ENCODE measurements around the gene ANGPTL4. TPM values are rescaled to one million over a fixed set of nuclear protein-coding genes. Genes with fewer than 3 reads are reported as not detected.
A peak's percentile ranks its signal among the peaks of the same experiment; 100 is the strongest.

The ANGPTL4 gene
- total and polyA plus RNA-seq, 9 of the 15 experiments (the other 6 are each of a cell fraction or from before 2014, with no cell fraction given): 0.05 to 0.77 (median 0.22) TPM; not detected in 4

GRCh38 chr19:8412783-8413628 is 49.1 kb downstream of the ANGPTL4 start, which contains the start of gene MARCHF2 (continued):
- TF ChIP-seq DIDO1 (tag; IDR thresholded peaks at IDR 0.05; ENCODE audit: low read depth) (no peak), CTCFL (IDR thresholded peaks at IDR 0.05; ENCODE audit: borderline replicate concordance, insufficient read depth, low read depth, low read length, poor library complexity, severe bottlenecking) (peak; percentile 86), RAD21 (CRISPR knock-in tag; conservative IDR thresholded peaks at IDR 0.05 in 1 of 2, IDR thresholded peaks at IDR 0.05 in 1 of 2) (peak; percentile 52 to 58), RHOXF2B (CRISPR knock-in tag; conservative IDR thresholded peaks at IDR 0.05) (no peak), SIN3B (IDR thresholded peaks at IDR 0.05; ENCODE audit: low read depth) (0 out of 2 replicates have a peak, but pooled peaks have one; percentile 17), THAP12 (CRISPR knock-in tag; IDR thresholded peaks at IDR 0.05) (peak; percentile 61; the same call in 1 of the 2 replicates), MEF2A (IDR thresholded peaks at IDR 0.05; ENCODE audit: control insufficient read depth, low read depth, low read length) (no peak), HLTF (IDR thresholded peaks at IDR 0.05) (no peak), DMBX1 (CRISPR knock-in tag; IDR thresholded peaks at IDR 0.05; ENCODE audit: borderline replicate concordance) (no peak), TCF7L2 (IDR thresholded peaks at IDR 0.05; ENCODE audit: low read depth, low read length) (no peak), FOXP1 (CRISPR knock-in tag; IDR thresholded peaks at IDR 0.05) (no peak), ZC3H8 (IDR thresholded peaks at IDR 0.05) (no peak), ZNF41 (CRISPR knock-in tag; conservative IDR thresholded peaks at IDR 0.05) (no peak)
